G401 (cell line): Measurements from ENCODE around the gene MON1B. TPM values are rescaled to one million over a fixed set of nuclear protein-coding genes. Genes with fewer than 3 reads are reported as not detected.
A peak's percentile ranks its signal among the peaks of the same experiment; 100 is the strongest.
"Not testable (repeated sequence)": the region's sequence is repeated elsewhere in the genome, so short reads cannot be mapped to it uniquely, and the experiment has no call there.

Experiments
- DNase-seq: peaks from one replicate; pipeline ENCODE4 v3.0.0-alpha.2; 2015; ENCODE audit warnings: low spot score
- in situ Hi-C: cut with HindIII; loops from 2 replicates; pipeline ENCODE4 v1.10.0; 2016; ENCODE audit warnings: low sequenced_read_pairs, mixed read lengths
- total RNA-seq: library from RNA; depleted of rRNA; stranded (reverse); fragments of >200 nt; shearing (Covaris generic); gene quantifications from 2 replicates; pipeline ENCODE4 v1.2.3, GENCODE V29; 2014; rRNA removed

The MON1B gene
- 0.92 and 2.0 TPM in 2 replicates for total RNA-seq

DNA sequence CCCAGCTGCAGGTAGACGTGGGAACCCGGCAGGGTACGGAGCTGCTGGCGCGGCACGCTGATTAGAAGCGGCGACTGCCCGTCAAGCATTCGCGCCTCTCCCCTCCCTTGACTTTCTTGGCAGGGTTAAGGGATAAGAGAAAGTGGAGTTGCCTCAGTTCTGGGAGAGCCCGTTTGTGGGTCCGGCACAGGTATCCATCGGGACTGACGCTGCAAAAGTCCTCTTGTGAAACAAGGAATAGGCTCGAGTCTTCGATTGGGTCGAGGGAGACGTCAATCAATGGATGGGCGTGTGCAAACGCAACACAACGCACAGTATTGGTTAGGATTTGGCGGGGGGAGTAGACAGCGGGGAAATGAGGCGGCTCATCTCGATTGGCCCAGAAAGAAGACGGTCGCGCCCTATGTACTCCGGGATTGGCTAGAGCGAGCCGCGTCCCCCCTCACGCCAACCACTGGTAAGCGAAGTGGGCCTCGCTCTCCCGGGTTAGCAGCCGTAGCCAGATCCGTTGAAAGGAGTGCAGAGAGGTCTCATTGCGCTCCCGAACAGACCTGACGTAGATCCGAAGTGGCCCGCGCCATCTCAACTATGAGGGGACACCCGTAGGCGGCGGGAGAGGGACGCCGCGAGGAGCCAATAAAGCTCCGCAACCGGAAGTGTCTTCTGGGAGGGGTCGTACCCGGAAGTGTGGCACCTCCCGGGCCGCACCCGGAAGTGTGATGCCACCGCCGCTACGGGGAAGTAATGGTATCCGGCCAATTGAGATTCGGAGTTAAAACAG is at the start of gene MON1B:
MON1B (plus strand) TSS at position 713 of the 781 bp plus-strand sequence. CDS start 296 bp downstream, outside the sequence.
- DNase-seq, result peak; percentile 100
- in situ Hi-C loops, result no loop called here

DNA sequence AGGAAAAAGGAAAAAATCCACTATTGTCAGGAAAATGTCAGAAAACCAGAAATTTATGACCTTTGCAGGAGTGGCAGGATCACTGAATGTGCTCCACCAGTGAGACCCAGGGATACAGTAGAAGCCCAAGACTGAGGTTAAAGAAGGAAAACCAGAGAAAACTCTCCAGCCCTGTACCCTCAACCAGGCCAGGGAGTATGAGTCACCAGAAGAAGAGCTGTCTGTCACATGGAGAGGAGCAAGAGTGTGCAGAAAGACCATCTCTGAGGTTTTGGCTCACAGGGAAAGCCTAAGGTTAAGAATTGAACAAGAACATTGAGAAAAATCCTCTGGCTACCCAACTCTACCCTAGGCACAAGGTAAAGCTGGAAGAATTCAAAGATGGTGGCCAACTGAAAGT is 47.6 kb upstream of the MON1B start:
- in situ Hi-C loops, result no loop called here
- no peak for DNase-seq

DNA sequence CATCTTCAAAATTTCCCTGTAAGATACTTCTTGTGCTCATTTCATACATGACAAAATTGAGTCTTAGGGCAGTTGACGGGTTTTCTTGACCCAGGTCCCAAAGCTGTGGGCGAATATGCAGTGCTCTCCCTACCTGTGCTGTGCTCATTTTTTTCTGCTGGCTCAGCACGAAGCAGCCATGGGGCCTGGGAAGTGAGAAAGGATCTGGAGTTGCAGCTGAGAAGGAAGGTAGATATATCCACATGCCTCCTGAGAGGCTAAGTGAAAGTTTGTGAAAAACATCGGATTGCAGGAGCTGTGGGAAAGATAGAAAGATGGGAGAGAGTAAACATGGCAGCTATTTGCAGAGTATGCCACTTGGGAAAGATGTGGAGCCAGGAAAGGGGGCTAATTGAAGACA is 42.9 kb upstream of the MON1B start:
- in situ Hi-C loops, result no loop called here
- DNase-seq, result no peak

DNA sequence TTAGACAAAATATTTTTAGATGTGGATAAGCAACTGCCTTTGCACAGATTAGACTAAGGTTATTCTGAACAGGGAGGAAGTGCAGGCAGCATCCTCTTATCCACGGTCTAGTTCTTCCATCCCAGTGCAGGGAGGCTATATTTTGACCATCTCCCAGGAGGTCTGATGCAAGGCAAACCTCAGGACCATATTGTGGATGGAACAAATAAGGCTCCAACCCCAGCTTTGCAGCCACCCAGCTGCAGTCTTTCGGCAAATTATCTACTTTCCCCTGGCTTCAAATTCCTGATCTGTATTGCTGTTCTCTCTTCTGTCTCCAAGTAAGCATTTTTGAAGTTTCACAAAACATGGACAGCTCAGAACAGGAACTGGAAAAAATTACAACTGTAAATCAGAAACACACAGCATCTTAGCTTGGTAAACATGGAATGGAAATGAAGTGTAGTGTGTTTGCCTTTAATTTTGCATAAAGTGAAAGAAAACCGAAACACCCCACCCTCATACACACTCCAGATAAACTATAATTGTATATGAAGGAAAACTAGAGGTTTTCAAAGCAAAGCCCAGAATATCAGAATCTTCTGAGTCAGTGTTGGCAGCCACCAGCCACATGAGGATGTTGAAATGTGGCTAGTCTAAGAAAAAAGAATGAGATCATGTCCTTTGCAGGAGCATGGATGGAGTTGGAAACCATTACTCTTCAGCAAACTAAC is 33.5 kb upstream of the MON1B start:
- DNase-seq, result no peak
- in situ Hi-C loops, result no loop called here

DNA sequence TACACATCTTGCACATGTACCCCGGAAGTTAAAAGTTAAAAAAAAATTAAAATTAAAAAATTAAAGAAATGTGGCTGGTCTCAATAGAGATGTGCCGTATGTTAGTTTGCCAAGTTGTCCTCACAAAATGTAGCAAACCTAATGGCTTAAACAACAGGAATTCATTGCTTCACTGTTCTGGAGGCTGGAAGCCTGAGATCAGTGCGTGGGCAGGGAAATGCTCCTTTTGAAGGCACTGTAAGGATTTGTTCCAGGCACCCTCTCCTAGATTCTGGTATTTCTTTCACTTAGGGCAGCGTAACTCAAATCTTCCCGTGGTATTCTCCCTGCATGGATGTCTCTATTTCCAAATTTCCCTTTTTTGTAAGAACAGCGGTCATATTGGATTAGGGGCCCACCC is 32.7 kb upstream of the MON1B start:
- DNase-seq, result no peak
- in situ Hi-C loops, result no loop called here

DNA sequence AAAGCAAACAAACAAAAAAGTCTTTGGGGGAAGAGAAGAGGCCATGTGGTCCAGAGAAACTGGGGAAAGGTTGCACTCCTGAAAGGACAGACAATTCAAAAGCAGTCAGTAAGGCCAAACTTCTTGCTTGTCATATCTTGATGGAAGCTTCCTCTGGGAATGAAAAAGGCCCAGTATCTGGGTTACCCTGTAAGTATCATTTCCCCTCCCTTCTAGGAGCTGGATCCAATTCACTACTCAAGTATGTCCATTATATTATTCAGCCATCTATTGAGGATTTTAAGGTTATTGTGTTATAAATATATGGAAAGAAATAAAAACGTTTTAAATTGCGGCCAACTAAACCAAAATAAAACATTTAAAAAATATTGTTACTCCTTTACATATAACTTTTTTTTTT is 26.0 kb upstream of the MON1B start:
- in situ Hi-C loops, result loop anchor here (5.0 kb wide), 1 partner anchor 53 kb away; no protein-coding TSS in a partner anchor
- no peak for DNase-seq

DNA sequence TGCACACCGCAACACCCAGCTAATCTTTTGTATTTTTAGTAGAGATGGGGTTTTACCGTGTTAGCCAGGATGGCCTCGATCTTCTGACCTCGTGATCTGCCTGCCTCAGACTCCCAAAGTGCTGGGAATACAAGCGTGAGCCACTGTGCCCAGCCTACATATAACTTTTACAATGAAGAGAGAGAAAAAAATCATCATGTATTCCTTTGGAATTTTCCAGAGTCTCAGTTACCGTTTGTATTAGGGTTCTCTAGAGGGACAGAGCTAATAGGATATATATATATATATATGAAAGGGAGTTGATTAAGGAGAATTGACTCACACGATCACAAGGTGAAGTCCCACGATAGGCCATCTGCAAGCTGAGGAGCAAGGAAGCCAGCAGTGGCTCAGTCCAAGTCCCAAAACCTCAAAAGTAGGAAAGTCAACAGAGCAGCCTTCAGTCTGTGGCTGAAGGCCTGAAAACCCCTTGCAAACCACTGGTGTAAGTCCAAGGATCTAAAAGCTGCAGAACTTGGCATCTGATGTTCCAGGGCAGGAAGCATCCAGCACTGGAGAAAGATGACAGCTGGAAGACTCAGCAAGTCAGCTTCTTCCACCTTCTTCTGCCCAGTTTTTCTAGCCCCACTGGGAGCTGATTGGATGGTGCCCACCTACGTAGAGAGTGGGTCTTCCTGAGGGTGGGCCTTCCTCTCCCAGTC is 25.3 kb upstream of the MON1B start:
- in situ Hi-C loops, result loop anchor here (5.0 kb wide), 1 partner anchor 53 kb away; no protein-coding TSS in a partner anchor
- not testable (repeated sequence) for DNase-seq

DNA sequence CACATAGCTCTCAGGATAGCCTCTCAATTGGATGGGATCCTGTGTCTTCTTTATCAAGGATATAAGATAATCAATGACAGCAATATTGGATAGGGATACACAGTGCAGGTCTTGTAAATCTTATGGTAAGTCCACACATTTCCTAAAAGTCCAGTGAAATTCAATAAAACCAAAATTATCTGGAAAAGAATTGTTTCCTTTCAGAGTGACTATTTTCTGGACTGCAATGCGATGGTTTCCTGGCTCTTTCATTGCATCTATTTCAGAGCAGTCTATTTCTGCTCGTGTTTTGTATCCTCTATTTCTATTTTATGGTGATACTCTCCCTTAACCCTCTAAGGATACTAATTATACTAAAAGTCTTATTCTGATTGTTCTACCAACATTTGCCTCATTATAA is 24.3 kb upstream of the MON1B start:
- in situ Hi-C loops, result loop anchor here (5.0 kb wide), 1 partner anchor 54 kb away; no protein-coding TSS in a partner anchor
- DNase-seq, result no peak

DNA sequence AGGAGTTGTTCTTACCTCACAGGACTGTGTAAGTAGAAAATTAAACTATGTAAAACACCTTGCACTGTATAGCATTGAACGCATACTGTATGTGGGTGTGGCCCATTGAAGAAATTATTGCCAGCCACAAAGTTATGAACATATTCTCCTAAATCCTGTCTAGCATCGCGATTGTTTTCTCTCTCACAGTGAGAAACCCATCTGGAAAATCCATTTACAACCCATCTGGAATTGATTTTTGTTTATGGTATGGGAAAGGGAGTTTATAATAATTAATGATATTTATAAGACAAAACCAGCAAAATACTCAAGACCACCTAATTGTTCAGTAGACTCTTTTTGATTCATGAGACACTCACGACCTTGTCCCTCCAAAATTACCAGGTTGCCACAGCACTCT is 22.1 kb upstream of the MON1B start:
- in situ Hi-C loops, result loop anchor here (5.0 kb wide), 1 partner anchor 57 kb away; no protein-coding TSS in a partner anchor

DNA sequence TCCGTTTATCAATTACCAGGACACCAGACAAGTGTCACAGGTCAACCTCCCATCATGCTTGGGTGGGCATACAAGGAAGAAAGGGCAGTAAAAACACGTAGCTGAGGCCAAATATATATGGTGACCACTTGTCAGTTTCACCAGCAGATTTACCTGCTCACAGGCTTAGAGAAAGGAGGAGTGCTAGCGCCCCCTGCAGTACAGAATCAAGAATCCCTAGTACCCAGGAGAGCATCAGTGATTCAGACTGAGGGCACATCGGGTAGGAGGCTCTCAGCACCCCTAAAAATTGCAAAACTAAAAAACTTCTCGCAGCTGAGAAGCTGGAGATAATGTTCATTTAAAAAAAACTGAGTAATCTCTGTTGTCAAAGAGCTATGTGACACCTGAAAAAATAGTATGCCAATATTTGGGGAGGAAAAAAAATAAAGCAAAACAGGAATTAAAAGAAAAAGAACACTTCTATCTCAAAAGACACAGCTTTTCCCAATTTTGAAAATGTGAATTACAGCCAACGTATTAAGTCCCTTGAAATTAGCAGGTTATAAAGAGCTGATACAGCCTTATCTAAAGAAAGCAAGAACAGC is 21.2 kb upstream of the MON1B start:
- in situ Hi-C loops, result loop anchor here (5.0 kb wide), 1 partner anchor 57 kb away; no protein-coding TSS in a partner anchor
- peak; percentile 22 for DNase-seq

More for the DNA sequence above, 22.1 kb upstream of the MON1B start:
- no peak for DNase-seq

DNA sequence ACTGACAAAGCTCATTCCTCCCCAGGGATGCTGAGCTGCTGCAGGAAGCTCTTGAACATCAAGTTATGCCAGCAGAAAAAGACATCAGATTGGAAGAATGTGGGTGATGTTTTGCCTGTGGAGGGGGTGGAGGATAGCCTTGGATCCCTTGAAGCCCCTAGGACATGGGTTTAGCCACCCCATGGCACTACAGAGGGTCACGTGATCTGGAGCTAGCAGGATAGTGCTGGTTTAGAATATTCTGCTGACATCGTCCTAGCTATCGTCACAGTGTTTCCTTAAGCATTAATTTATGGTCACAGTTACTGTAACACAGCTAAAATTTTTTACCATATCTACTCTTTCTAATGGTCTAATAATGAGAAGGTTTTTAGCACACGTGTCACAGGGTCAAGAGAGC is 20.2 kb upstream of the MON1B start:
- in situ Hi-C loops, result no loop called here

DNA sequence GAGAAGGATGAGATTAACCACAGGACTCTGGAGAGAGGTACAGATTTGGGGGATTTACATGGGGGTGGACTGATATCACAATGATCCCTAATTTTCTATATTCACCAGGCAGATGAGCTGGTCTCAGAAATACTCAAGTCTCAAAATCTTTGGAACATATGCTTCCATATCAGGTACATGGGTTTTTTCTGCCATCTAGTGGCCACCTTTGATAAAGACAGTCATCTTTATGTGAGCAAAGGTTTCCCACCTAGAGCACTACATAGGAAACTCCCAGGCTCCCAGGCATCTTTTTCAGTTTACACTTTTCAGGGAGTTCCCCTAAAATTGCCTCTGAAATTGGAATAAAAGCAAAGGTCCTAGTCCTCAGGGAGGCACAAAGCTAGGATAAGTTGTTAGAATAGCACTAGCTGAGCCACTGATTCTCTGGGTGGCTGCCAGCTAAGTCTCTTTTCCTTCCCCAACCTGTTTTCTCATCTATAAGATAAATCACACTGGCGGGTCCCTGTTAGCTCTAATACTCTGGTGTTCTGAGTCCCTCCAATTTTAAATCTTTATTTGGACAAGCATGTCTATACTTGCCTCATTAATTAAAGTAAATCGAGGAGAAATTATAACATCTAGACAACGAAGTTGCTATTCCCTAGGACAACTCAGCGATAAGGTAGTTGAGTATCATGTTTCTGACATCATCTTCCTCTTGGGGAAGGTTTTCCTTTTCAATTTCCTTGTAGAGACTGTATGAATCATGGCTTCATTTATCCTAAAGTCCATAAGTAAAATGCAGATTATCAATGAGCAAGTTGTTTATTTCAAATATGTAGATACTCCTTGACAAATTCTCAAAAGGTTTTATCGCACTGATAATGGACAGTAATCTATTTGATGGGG is 19.0 kb upstream of the MON1B start:
- in situ Hi-C loops, result no loop called here
- peak; percentile 83 for DNase-seq

More for the DNA sequence above, 20.2 kb upstream of the MON1B start:
- no peak for DNase-seq

DNA sequence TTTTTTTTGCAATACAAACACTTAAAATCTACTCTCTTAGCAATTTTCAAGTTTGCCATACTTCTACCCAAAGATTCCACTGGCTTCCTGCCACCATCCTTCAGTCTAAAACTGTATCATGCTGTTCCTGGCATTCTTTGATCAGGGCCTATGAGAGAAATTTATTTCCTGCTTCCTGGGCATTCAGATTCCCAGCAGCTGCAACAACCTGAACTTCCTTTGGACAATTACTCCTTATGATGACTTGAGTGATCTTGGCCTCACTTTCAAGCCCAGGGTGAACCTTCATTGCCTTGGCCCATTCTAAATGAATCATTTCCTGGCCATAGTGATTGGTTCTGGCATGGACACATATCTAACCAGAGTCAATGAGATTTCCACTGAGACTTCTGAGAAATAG is 18.0 kb upstream of the MON1B start:
- in situ Hi-C loops, result no loop called here
- no peak for DNase-seq

DNA sequence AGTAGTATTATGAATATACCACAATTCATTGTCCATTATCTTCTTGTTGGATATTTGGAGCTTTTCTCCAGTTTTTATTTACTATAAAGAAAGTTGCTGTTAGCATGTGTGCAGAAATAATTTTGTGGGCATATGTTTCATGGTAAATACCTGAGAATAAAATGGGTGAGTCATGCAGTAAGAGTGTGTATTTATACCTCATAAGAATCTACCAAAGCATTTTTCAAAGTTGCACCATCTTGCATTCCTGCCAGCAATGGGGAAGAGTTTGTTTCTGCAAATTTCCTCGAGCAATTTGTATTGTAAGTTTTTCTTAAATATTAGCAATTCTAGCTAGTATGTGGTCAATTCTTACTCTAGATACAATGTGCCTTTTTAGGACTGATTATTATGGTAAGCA is 7.9 kb upstream of the MON1B start:
- in situ Hi-C loops, result no loop called here
- DNase-seq, result no peak

DNA sequence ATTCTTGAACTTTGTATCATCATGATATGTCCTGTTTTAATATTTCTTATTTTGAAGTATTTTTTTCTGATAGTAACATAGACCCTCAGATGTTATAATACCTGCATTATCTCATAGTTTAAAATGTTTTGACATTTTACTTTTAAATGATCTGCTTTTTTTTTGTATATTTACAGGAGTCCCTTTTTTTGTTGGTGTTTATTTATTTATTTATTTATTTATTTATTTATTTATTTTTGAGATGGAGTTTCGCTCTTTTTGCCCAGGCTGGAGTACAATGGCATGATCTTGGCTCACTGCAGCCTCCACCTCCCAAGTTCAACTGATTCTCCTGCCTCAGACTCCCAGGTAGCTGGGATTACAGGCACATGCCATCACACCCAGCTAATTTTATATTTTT is 4.7 kb upstream of the MON1B start:
- in situ Hi-C loops, DNase-seq: not testable (repeated sequence)

DNA sequence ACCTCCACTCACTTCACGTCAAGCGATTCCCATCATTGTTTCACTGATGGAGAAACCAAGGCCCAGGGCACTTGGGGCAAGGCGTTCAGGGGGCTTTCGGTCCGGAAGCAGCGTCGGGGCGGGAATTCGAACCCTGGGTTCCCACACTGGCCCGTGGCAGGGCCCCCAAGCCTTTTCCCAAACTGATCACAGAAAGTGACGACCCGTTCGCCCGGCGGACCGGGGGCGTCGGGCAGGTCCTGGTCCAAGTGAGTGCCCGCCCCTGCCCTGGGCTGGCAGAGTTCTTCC is 856 bp upstream of the MON1B start:
- DNase-seq, result no peak
- in situ Hi-C loops, result no loop called here

DNA sequence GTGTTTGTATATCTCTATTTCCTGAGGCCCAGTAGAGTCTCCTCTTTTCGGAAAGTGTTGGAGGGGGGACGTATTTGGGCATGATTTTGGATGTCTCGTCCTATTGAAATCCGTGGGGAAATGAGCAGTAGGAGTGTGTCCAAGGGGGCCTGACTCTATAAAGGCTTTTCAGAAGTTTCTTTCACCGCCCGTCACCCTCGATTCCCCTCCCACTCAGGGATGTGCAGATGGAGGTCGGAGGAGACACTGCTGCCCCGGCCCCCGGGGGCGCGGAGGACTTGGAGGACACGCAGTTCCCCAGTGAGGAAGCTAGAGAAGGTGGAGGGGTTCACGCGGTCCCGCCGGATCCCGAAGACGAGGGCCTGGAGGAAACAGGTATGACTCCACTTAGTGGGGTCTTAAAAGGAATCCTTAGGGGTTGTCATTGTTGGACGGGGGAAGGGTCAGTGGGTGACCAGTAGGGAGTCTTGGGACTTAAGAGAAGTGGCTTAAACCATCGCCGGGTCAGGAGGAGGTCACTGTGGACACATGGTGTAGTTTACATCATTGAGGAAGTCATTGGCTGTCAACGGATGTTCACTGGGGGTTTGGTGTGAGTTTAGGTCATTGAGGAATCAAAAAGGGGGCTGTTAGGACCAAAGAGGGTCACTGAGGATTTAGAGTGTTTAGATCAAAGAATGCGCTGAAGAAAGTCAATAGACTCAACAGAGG is 424 bp downstream of the MON1B start:
- DNase-seq, result no peak
- in situ Hi-C loops, result no loop called here

DNA sequence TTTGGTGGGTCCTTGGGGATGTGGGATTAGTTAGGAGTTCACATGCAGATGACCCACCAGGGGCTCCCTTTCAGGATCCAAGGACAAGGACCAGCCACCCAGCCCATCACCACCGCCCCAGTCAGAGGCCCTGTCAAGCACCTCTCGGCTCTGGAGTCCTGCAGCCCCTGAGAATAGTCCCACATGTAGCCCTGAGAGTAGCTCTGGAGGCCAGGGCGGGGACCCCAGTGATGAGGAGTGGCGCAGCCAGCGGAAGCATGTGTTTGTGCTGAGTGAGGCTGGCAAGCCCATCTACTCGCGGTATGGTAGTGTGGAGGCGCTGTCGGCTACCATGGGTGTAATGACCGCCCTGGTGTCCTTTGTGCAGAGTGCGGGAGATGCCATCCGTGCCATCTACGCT is 2.4 kb downstream of the MON1B start:
- DNase-seq, result no peak
- in situ Hi-C loops, result no loop called here
